Activated T-cell treated with anti-CD3 and anti-CD28 coated beads, Interleukin-2, amount 50 U/mL, for 72 hours (primary cell): ENCODE data around the gene MAP7. TPM values are rescaled to one million over a fixed set of nuclear protein-coding genes. Genes with fewer than 3 reads are reported as not detected.
"Not testable (repeated sequence)": the region's sequence is repeated elsewhere in the genome, so short reads cannot be mapped to it uniquely, and the experiment has no call there.

Experiments
- ATAC-seq, 2 donors: fragments of 150-1000 bp; cut with Tn5 transposase; replicated peaks in 1 of 2; 2 replicates each; pipeline ENCODE4 v1.10.0; 2021; ENCODE audit warnings: moderate library complexity in 2 of 2, mild to moderate bottlenecking in 1 of 2
- DNase-seq, 2 donors: peaks; one replicate each; pipeline ENCODE4 v3.0.0; 2021 to 2022; ENCODE audit warnings: mixed read lengths in 1 of 2
- H3K27ac Mint-ChIP-seq: one replicate; pipeline ENCODE4 v1.8.0; 2022; ENCODE audit warnings: mild to moderate bottlenecking, moderate library complexity, mixed read lengths
- H3K27me3 Mint-ChIP-seq: one replicate; pipeline ENCODE4 v1.8.0; 2022; ENCODE audit warnings: low read depth, mixed read lengths
- H3K36me3 Mint-ChIP-seq, 2 donors: one replicate each; pipeline ENCODE4 v1.8.0; 2022; ENCODE audit warnings: mixed read lengths in 2 of 2, mild to moderate bottlenecking in 1 of 2; ENCODE audit not compliant: insufficient read depth in 2 of 2
- H3K4me1 Mint-ChIP-seq: one replicate; pipeline ENCODE4 v1.8.0; 2022; ENCODE audit warnings: low read depth, mixed read lengths
- H3K4me3 Mint-ChIP-seq, 2 donors: one replicate each; pipeline ENCODE4 v1.8.0; 2022; ENCODE audit warnings: mild to moderate bottlenecking in 2 of 2, mixed read lengths in 2 of 2, moderate library complexity in 2 of 2
- H3K9me3 Mint-ChIP-seq, 2 donors: one replicate each; pipeline ENCODE4 v1.8.0; 2022; ENCODE audit warnings: mixed read lengths in 2 of 2
- total RNA-seq, 2 donors: library from RNA; stranded (reverse); gene quantifications; one replicate each; pipeline ENCODE4 v1.2.3, GENCODE V29; 2022

MAP7 gene
- total RNA-seq, 2 donors from 2014 or later = 1.3 to 1.4 TPM

- Mint-ChIP-seq H3K4me1 (peaks cover 8% of the 10 kb centered on the region), H3K4me3 (no peak overlapping the region), H3K27ac (no peak overlapping the region), H3K9me3 (no peaks in the 10 kb centered on the region), H3K36me3 (no peaks in the 10 kb centered on the region), H3K27me3 (no peaks in the 10 kb centered on the region)
- no peak for ATAC-seq
- DNase-seq = no peak
Measured at GRCh38 chr6:136382676-136383252, 167.5 kb downstream of the MAP7 start.

- H3K27me3 Mint-ChIP-seq = peaks cover 10% of the 10 kb centered on the region
- H3K36me3 Mint-ChIP-seq = no peaks in the 10 kb centered on the region
- H3K9me3 Mint-ChIP-seq = no peaks in the 10 kb centered on the region
- H3K4me1 Mint-ChIP-seq = peaks cover 8% of the 10 kb centered on the region
- no peak for ATAC-seq
- H3K4me3 Mint-ChIP-seq = no peak overlapping the region
- DNase-seq = no peak
- H3K27ac Mint-ChIP-seq = no peak overlapping the region
Measured at GRCh38 chr6:136378888-136379287, 171.3 kb downstream of the MAP7 start.

GRCh38 chr6:136375836-136376235, 174.4 kb downstream of the MAP7 start:
- H3K9me3 Mint-ChIP-seq, H3K27ac Mint-ChIP-seq, H3K4me3 Mint-ChIP-seq, H3K4me1 Mint-ChIP-seq, DNase-seq, H3K36me3 Mint-ChIP-seq, ATAC-seq: not testable (repeated sequence)
- peaks cover 21% of the 10 kb centered on the region for H3K27me3 Mint-ChIP-seq

- no peak for ATAC-seq
- no peaks in the 10 kb centered on the region for H3K36me3 Mint-ChIP-seq
- no peak for DNase-seq
- no peaks in the 10 kb centered on the region for H3K4me1 Mint-ChIP-seq
- H3K9me3 Mint-ChIP-seq = no peaks in the 10 kb centered on the region
- H3K27me3 Mint-ChIP-seq = peaks cover 16% of the 10 kb centered on the region
- no peak overlapping the region for H3K27ac Mint-ChIP-seq
- no peak overlapping the region for H3K4me3 Mint-ChIP-seq
Measured at GRCh38 chr6:136371959-136372358, 178.3 kb downstream of the MAP7 start.

GRCh38 chr6:136370988-136371728, 179.1 kb downstream of the MAP7 start:
- Mint-ChIP-seq H3K4me3 (no peak overlapping the region), H3K9me3 (no peaks in the 10 kb centered on the region), H3K27ac (no peak overlapping the region), H3K36me3 (no peaks in the 10 kb centered on the region), H3K27me3 (peaks cover 11% of the 10 kb centered on the region), H3K4me1 (peaks cover under 1% of the 10 kb centered on the region)
- ATAC-seq (no peak), DNase-seq (no peak)

- peak overlapping the region in 1 of 2 donors; percentile 5 for H3K4me3 Mint-ChIP-seq
- no peaks in the 10 kb centered on the region for H3K27me3 Mint-ChIP-seq
- peak; percentile 10 to 12 for DNase-seq
- H3K27ac Mint-ChIP-seq = peak overlapping the region; percentile 7
- H3K4me1 Mint-ChIP-seq = peaks cover 9% of the 10 kb centered on the region
- H3K36me3 Mint-ChIP-seq = no peaks in the 10 kb centered on the region
- ATAC-seq = peak in 1 of 2 donors; percentile 39
- no peaks in the 10 kb centered on the region for H3K9me3 Mint-ChIP-seq
Measured at GRCh38 chr6:136365776-136366354, 184.4 kb downstream of the MAP7 start.

GRCh38 chr6:136362421-136363356, 187.5 kb downstream of the MAP7 start:
- Mint-ChIP-seq H3K27me3 (no peaks in the 10 kb centered on the region), H3K27ac (no peak overlapping the region), H3K4me3 (no peak overlapping the region), H3K4me1 (peaks cover 9% of the 10 kb centered on the region), H3K36me3 (no peaks in the 10 kb centered on the region), H3K9me3 (no peaks in the 10 kb centered on the region)
- no peak for DNase-seq
- no peak for ATAC-seq

- Mint-ChIP-seq H3K27ac (no peak overlapping the region), H3K36me3 (no peaks in the 10 kb centered on the region), H3K4me3 (no peak overlapping the region), H3K9me3 (no peaks in the 10 kb centered on the region), H3K27me3 (no peaks in the 10 kb centered on the region), H3K4me1 (peaks cover 9% of the 10 kb centered on the region)
- no peak for ATAC-seq
- DNase-seq = no peak
Measured at GRCh38 chr6:136361787-136362186, 188.4 kb downstream of the MAP7 start.

- H3K4me3 Mint-ChIP-seq = no peak overlapping the region
- H3K9me3 Mint-ChIP-seq = no peaks in the 10 kb centered on the region
- peaks cover 4% of the 10 kb centered on the region for H3K4me1 Mint-ChIP-seq
- DNase-seq (no peak), ATAC-seq (no peak)
- no peak overlapping the region for H3K27ac Mint-ChIP-seq
- H3K36me3 Mint-ChIP-seq = no peaks in the 10 kb centered on the region
- H3K27me3 Mint-ChIP-seq = no peaks in the 10 kb centered on the region
Measured at GRCh38 chr6:136360783-136361182, 189.4 kb downstream of the MAP7 start.

GRCh38 chr6:136359851-136360250, 190.4 kb downstream of the MAP7 start:
- H3K27me3 Mint-ChIP-seq = no peaks in the 10 kb centered on the region
- DNase-seq (no peak), ATAC-seq (no peak)
- H3K4me1 Mint-ChIP-seq = no peaks in the 10 kb centered on the region
- no peaks in the 10 kb centered on the region for H3K9me3 Mint-ChIP-seq
- H3K27ac Mint-ChIP-seq = no peak overlapping the region
- H3K4me3 Mint-ChIP-seq = no peak overlapping the region
- H3K36me3 Mint-ChIP-seq = no peaks in the 10 kb centered on the region

- ATAC-seq (no peak), DNase-seq (no peak)
- Mint-ChIP-seq H3K4me1 (no peaks in the 10 kb centered on the region), H3K27me3 (no peaks in the 10 kb centered on the region), H3K9me3 (no peaks in the 10 kb centered on the region), H3K27ac (no peak overlapping the region), H3K36me3 (no peaks in the 10 kb centered on the region), H3K4me3 (no peak overlapping the region)
Measured at GRCh38 chr6:136351518-136352110, 198.6 kb downstream of the MAP7 start.

- H3K4me1 Mint-ChIP-seq = no peaks in the 10 kb centered on the region
- no peak overlapping the region for H3K27ac Mint-ChIP-seq
- no peaks in the 10 kb centered on the region for H3K27me3 Mint-ChIP-seq
- ATAC-seq (no peak), DNase-seq (no peak)
- H3K4me3 Mint-ChIP-seq = no peak overlapping the region
- no peaks in the 10 kb centered on the region for H3K36me3 Mint-ChIP-seq
- no peaks in the 10 kb centered on the region for H3K9me3 Mint-ChIP-seq
Measured at GRCh38 chr6:136350914-136351313, 199.3 kb downstream of the MAP7 start.
